Activated T-cell treated with anti-CD3 and anti-CD28 coated beads for 4 hours (primary cell): ENCODE data around the gene DDX28.
A peak's percentile ranks its signal among the peaks of the same experiment; 100 is the strongest.

Experiments used
- DNase-seq: peaks from one replicate; pipeline ENCODE4 v3.0.0-alpha.2; 2020

The DDX28 gene

GRCh38 chr16:68022728-68023537 is at the start of gene DDX28, which contains the start of gene DUS2:
TSS of gene DDX28 (minus strand) at chr16:68023232. CDS start at chr16:68023202, 30 bp downstream.
TSS of gene DUS2 (plus strand) at chr16:68023284. CDS start at chr16:68038024, 14,740 bp downstream.
- DNase-seq: peak; percentile 95

- DNase-seq: no peak
Observed at GRCh38 chr16:68072038-68072695, 49.1 kb upstream of the DDX28 start.

GRCh38 chr16:68071518-68071901 is 48.5 kb upstream of the DDX28 start:
- DNase-seq: no peak

GRCh38 chr16:68070806-68071517 is 47.9 kb upstream of the DDX28 start:
- no peak for DNase-seq

- DNase-seq: no peak
Observed at GRCh38 chr16:68070249-68070730, 47.3 kb upstream of the DDX28 start.

GRCh38 chr16:68069511-68070248 is 46.6 kb upstream of the DDX28 start:
- no peak for DNase-seq

GRCh38 chr16:68068926-68069325 is 45.9 kb upstream of the DDX28 start:
- no peak for DNase-seq

- DNase-seq: no peak
Observed at GRCh38 chr16:68066763-68067162, 43.7 kb upstream of the DDX28 start.

GRCh38 chr16:68065716-68066305 is 42.8 kb upstream of the DDX28 start:
- no peak for DNase-seq

- peak; percentile 65 for DNase-seq
Observed at GRCh38 chr16:68064791-68065365, 41.8 kb upstream of the DDX28 start.

GRCh38 chr16:68062910-68063393 is 39.9 kb upstream of the DDX28 start:
- no peak for DNase-seq

GRCh38 chr16:68061396-68061795 is 38.4 kb upstream of the DDX28 start:
- DNase-seq: no peak

- DNase-seq: no peak
Observed at GRCh38 chr16:68059804-68060203, 36.8 kb upstream of the DDX28 start.

- no peak for DNase-seq
Observed at GRCh38 chr16:68055395-68055794, 32.4 kb upstream of the DDX28 start.

GRCh38 chr16:68049449-68049848 is 26.4 kb upstream of the DDX28 start:
- no peak for DNase-seq

- DNase-seq: no peak
Observed at GRCh38 chr16:68047987-68048386, 25.0 kb upstream of the DDX28 start.

GRCh38 chr16:68046106-68046505 is 23.1 kb upstream of the DDX28 start:
- DNase-seq: no peak

- DNase-seq: no peak
Observed at GRCh38 chr16:68041783-68042182, 18.8 kb upstream of the DDX28 start.

- peak; percentile 88 for DNase-seq
Observed at GRCh38 chr16:68040506-68041288, 17.7 kb upstream of the DDX28 start.

- DNase-seq: no peak
Observed at GRCh38 chr16:68037841-68038597, 15.0 kb upstream of the DDX28 start.
